ENCODE measurements around the gene CSMD2.

The CSMD2 gene

DNA sequence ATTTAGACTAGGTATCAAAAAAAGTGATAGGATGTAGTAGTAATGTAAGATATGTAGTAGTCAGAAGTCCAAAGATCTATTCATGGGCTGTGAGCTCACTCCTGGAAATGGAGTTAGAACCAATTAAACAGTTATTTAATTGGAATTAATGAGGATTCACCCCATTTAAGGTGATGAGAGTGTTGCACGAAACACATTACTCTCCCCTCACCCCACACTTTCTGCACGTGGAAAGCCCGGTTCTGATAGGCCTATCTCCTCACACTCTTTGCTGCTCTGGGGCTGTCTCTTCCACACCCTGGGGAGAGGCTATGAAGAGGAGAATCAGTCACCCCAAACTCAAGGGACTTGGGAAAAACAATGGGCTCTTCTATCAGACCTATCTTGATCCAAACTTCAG, 174.7 kb downstream of the CSMD2 start:
- no peak for DNase-seq

DNA sequence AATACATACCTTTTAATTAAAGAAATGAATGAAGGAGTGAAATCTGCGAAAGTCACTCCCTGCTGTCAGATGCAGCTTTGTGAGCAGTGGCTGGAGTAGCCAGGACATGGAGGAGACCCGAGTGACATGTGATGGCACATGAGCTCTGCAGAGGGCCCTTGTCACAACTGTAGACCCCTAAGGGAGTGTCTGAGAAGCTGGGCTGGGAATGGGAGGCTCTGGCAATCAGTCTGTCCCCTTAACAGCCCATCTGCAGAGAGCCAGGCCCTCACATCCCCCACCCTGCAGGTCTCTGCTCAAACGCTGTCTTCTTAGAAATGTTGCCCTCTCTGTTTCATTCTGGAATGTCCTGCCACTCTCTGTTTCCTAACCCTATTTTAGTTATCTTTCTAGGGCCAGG, 176.9 kb downstream of the CSMD2 start:
- no peak for DNase-seq

DNA sequence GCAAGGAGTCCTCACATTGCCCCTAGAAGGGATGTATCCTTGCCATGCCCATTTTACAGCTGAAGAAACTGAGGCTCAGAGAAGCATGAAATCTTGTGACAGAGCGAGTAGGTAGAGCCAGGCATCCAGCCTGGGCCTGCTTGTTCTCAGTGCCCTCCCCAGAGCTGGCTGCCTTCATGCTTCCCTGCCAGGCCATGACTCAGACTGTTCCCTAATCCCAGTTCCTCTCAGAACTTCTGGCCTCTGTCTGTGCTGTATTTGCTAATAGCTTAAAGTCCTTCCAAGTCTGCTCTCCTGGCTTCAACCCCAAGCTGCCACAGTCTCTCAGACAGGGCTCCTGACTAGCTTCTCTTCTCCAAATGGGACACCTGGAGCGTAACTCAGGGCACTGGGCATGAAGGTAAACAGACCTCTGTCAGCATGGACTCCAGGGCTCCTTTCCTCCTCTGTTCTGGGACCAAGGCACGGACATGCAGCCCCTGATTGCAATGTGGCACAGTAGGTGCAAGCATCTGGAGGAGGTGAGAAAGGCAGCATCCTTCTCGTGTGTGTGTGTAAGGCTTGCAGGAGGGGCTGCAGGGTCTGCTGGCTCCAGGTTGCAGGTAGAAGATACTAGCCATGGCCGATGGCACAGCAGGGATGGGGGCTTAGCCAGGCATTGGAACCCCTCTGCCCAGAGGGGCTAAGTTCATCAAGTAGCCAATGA, 178.5 kb downstream of the CSMD2 start:
- peak; percentile 19 for DNase-seq

DNA sequence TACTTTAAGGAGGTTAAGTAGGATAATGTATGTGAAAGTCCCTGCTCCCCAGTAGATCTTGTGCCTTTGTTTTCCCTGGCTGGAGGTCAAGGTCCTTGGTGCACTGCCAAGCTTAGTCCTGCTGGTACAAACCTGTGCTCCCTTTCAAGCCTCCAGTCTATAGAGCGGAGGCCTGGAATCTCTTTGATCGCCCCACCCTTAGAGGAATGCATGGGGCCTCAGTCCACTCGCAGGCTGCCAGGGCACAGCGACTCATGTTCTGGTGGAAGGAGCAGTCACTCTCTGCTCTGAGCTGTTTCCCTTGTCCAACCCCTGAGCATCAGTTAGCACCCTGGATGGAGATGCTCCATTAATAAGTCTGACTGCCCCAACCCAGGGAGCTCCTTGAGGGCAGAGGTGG, 179.4 kb downstream of the CSMD2 start:
- no peak for DNase-seq

DNA sequence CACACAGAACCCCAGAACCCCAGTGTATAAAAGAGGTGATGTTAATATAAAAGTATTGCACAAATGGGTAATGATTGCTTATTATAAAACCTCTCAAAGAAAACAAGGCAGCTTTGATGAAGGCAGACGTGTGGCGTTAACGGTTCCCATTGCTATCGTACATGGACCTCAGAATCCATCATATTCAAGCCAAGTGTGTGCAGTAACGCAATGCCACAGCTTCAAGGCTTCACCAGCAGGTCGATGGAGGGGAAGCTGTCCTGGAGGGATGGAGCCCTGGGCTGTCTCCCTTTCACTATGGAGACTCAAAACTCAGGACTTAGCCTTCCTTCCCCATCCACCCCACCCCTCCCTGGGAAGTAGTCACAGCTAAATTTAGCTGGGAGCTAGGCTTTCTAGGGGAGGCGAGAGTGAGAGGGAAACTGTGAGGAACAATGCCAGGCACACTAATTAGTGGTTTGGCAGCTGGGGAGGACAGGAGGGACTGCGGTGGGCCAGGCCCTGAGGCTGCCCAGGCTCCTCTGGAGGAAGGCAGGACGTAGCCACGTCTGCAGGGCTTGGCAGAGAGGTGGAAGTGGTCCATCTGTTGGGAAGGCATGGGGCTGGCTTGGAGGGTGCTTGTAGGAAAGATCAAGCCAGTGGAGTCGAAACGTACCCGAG, 180.0 kb downstream of the CSMD2 start:
- DNase-seq = no peak

DNA sequence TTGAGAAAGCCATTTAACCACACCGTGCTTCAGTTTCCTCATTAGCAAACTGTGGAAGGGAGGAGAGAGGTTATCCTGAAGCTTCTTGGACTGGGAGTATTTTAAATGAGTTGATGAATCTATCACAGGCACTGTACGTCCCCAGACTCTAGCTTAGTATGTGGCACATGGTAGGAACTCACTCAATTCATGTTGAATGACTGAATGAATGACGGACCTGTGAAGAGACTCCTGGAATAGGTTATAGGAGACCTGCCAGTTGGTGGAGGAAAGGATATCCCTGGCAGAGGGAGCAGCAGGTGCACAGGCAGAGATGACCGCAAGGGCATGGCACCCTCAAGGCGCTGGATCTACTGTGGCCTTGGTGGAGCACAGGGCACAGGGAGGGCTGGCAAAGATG, 182.6 kb downstream of the CSMD2 start:
- no peak for DNase-seq

DNA sequence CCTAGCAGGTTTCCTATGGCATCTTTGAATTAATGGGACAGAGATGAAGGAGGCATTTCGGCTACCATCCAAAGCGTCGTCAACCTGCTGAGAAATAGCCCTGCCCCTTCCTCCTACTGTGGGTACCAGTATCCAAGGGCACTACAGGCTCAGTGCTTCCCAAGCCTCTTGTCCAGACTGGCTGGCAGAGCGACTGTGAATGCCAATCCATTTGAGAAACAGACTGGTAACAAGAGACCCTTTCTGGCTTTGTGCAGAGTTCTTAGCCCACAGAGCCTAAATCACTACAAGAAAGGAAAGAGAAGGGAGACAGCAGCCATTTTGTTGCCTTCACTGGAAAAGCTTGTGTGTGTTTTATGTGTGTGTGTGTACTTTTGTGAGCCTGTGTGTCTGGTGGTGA, 185.7 kb downstream of the CSMD2 start:
- no peak for DNase-seq

DNA sequence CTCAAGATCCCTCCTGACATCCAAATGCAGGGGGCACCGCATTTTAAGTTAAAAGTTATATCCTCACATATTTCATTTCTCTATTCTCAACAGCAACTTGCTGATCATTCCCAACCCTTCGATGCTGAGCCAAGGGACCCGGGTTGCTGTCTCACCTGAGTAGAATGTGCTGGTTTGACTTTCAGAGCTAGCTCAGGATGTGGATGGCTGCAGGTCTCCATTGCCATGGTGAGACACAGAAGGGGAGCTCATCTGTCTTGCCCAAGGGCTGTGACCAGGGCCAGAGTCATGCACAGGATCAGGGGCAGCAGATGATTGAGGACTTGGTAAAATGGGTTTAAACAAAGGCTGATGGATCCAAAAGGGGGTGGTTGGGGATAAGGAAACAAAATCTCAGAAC, 189.1 kb downstream of the CSMD2 start:
- DNase-seq = no peak

DNA sequence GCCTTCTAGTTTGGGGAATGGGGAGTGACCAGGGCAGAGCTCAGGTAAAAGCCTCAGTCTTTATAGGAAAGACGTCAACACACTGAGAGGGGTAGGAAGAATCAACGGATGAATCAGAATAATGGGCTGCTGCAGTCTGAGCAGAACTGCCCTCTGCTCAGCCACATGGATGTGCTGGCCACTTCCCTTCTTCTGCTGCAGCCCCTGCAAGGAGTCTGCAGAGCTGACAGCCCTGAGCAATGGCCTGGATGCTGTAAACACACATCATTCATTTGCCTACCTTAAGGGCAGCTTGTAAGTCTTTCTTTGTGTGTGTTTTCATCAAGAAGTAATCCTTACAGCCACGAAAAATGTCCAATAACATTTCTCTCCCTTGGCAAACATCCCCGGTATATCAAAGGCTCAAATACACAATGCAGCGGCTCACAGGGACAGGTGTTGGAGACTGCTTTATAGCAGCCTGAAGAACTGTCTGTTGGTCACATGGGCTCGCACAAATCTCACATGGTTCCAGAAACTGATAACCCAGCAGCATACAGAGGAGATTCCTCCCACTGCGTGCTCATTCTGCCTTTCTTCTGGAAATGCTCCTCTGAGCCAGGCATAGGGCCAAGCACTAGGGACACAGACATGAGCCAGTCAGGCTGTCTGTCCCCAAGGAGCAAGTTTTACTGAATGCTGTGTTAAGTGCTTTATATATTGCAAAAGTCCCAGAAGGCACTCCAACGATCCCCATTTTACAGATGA, 191.1 kb downstream of the CSMD2 start:
- no peak for DNase-seq

DNA sequence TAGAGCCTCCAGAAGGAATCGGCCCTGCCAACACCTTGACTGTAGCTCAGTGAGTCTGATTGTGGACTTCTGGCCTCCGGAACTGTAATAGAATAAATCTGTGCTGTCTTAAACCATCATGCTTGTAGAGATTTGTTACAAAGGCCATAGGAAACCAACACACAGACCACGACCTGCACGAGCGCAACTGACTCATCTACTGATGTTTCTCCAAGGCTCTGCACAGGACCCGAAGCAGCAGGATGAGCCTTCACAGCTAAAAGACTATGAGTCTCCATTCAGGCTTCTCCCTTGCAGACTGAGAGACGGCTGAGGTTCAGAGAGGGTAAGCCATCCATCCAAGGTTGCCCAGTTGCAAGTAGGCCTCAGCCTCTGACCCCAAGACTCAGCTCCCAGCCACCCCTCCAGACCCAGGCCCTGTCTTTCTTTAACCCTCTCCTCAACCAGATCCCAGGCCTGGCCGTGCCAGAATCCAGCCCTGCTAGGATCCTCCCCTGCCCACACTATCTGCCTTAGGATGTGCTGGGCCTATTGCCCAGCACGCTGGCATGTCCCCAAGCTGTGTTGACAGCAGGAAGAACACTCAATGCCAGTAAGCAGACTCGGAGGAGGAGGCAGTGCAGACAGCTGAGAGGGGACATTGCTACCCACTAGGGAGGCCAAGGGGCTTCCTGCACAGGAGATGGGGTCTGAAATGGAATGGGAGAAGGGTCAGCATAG, 192.2 kb downstream of the CSMD2 start:
- DNase-seq = peak; percentile 66

DNA sequence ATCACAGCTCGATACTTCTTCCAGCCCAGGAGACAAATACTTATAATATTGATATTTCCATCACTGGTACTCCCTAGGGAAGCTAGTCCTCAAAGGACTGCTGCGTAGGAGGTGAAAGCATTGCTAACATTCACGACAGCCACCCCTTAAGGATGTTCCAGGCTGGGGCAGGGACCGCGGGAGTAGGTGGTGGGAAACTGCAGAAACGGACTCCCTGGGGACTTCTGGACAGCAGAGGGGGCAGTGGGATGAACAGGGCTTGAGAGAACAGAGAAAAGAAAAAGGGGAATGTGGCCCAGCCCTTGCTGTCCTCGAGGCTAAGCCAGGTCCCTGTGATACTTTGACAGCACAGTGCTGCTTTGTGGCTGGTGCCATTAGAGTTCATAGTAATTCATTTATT, 193.1 kb downstream of the CSMD2 start:
- no peak for DNase-seq

DNA sequence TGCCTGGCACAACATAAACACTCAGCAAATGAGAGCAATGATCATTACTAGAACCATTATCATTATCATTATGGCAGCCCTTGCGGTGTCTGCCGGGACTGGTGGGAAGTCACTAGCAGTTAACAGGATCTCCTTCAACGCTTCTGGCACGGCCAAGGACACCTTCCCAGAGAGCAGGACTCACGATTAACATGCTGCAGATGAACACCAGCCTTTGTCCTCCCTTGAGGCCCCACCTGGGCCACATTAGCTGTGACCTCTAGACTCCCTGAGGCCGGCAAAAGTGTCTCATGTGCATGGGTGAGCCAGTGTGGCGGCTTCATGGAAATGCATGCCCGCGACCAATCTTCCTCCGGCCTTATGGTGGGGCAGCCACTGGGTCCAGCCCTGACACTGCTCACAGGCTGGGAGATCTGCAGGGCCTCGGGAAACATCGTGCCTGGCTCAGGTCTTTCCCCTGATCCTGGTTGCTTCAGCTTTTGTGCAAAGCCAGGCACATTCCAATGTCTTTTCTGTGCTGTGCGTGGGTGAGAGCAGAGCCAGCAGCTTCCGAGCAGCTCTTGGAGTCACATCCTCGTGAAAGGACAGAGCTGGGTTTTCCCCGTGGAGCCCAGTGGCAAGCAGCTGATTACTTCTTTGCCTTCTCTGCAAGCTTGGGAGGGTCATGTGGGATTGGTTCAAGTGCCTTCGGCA, 193.9 kb downstream of the CSMD2 start:
- DNase-seq = no peak

DNA sequence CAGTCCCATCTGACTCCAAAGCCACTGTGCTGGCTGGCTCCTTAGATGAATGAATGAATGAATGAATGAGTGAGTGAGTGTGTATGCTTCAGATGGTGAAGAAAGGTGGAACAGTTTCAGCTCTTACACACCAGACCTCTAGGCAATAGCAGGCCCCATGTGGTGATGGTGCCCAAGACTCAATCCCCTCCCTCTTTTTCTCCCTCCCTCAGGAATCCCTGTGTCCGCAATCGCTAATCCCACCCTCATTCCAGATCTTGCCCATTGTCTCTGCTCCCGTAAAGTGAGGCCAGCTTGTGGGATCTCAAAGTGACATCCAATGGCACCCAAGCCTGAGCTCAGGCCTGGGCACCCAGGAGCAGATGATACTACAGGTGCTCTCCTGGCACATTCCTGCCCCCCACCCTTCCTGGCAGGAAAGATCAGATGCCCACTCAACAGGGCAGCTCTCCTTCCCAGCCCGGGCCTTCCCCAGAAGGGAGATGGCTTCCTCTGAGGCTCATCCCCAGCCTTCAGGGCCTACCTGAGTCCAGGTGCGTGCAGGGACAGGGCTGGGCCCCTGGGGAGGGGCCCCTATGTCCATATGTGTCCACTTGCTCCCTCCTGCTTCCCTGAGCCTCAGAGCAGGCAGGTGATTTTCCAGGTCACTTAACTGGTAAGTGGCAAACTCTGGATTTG, 194.7 kb downstream of the CSMD2 start:
- DNase-seq = no peak

DNA sequence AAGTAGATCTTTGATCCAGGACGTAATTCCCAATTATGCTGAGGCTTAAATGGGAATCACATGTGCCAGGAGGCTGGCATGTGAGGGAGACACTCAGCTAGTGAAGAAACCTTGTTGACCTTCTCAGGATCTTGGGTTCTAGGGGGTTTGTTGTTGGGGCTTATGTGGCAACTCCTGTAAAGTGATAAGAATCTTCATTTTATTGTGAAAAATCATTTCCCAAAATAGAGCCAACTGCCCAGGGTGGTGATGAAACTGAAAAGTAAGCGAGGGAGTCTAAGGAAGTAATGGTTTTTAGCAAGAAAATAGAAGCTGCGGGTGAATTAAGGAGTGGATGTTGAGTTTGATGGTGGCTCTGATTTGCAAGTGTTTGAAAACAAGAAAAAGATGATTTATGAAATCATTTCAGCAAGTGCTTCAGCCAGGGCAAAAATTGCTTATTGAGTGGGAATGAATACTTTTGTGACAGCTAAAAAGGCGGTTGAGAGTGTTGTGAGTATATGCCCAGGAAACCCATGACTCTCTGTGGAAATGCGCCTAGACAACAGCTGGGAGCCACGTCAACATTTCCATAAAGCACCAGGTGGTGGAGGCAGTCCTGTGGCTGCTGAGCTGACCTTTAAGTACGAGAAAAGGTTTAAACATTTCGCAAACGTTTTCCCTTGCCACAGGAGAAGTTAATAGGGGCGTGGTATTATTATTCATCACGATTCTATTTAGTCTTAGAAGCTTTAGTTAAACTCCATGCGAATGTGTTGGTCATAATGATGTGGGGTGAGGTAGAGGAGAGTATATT, 198.5 kb downstream of the CSMD2 start:
- DNase-seq = no peak

DNA sequence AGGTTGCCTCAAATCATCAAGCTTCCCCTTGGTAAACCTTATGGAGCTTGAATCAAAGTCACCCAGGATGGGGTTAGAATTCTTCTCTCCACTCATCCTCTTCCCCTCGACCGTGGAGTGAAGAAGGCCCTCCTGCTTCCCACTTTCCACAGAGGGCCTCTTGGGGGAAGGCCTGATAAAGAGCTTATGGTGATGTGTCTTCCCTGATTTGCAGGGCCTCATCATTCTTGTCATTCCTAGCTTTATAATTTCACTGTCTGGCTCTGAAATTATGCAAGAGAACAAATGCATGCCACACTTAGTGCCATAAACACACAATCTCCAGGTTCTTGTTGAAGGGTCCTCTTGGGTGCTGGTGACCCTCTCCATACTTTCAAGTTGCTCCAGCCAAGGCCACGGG, 199.9 kb downstream of the CSMD2 start:
- no peak for DNase-seq

DNA sequence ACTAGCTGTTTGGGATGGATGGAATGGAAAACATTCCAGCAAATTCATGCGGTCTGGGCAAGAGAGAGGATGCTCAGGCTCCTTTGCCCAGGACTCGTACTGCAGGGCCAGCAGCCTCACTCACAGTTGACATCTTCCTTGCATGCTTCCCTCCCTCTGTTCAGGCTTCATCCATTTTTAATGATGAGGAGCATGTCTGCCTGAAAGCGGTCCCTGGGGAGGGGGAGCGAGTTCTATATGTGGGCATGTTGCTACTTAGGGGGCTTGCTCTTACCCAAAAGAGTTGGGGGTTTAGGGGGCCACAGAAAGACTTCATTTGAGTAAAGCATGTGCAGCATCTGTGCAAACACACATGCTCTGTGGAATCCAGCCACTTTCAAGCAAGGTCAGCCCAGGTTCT, 203.0 kb downstream of the CSMD2 start:
- DNase-seq = no peak

DNA sequence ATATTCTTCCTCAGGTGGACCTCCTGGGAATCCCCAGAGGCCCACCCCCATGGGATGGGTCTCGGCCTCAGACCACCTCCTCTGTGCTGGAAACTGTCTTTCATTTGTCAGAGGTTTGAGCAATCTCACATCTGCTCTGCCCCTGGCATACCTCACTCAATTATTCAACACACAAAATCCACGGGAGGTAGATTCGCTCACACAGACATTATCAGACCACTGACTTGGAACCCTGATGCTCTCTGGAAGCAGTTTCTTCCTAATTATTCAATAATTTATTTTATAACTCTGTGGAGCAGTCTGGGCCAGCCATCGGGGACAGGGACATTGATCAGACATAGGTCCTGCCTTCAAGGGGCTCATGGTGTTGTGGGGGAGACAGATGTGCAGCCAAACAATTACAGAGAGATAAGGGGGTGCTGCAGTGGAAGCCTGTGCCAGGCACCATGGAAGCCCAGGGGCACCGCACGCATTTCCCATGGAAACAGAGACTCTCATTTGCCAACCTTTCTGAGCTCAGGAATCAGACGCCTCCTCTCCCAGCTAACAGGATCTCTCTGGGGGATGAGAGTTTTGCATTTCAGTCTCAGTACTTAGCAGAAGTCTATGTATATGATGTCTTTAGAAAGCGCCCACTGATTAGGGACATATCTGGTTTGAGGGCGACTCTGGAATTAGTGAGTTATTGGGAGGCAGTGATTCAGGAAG, 204.7 kb downstream of the CSMD2 start:
- DNase-seq = no peak

DNA sequence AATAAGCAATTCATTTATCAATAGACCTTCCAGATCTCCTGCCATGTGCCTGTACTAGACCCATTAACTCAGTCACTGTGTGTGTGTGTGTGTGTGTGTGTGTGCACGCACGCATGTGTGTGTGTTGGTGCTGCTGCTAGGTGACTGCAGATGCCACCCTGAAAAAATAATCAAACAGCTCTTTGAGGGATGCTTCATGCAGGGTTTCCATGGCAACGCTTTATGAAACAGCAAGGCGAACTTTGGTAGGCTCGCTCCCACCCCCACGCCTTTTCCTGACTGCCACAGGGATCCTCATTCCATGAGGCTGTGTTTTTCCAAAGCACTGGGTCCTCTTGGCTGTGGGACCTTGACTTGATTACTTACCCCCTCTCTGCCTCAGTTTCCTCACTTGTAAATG, 207.2 kb downstream of the CSMD2 start:
- DNase-seq = no peak

DNA sequence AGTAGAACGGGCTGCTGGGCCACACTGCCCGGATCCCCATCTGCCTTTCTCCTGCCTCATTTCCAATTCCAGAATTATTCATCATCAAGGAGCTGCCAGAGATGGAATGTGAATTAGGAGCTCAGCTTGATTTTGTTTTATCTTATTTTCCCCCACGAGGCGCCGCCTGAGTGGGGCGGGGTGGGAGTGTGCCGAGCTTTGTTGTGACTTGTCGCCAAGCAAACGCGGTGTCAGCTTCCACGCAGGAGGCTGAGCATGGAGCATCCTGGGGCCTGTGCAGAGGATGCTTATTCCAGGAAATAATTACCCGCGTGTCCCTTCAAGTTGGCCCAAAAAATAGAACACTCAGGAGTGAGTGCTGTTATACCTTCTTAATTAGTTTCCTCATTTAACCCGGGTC, 209.9 kb downstream of the CSMD2 start:
- no peak for DNase-seq

DNA sequence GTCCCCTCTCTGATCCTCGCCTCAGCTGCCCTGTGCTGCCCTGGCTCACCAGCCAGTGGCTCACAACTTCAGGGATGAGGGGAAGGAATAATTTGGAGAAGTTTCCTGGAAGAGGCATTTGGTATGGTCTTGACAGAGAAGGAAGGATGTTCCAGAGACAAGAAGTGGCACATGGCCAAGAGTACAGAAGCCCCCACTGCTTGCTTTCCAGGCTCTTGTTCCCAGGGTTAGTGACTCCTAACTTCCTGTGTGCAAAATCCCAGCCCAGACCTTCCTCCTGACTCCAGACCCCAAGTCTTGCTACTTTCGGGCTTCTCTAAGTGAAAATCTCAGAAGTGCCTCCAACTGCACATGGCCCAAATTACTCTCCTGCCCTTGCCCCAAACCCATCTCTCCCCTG, 215.5 kb downstream of the CSMD2 start:
- no peak for DNase-seq

DNA sequence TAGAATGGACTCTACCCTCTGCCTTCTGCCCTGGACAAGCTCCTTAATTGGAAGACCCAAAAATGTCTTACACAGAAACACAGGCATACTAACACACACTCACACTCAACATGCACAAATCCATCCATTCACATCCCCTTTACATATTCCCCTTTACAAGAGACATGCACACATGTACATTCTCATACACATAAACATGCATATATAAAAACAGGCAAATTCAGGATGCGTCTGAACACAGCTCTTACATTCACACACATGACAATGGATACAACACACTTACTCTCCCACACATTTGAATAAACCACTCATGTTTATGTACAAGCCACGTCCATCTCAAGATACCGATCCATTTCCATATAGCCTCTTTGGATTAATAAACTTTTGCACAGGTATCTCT, 216.7 kb downstream of the CSMD2 start:
- no peak for DNase-seq
